ENCODE results near the gene B4GALT6. TPM values are rescaled to one million over a fixed set of nuclear protein-coding genes. Genes with fewer than 3 reads are reported as not detected.

The B4GALT6 gene
- total RNA-seq, 1 experiment from 2014 or later: 3.8 TPM

GRCh38 chr18:31595121-31595771 lies 89.1 kb downstream of the B4GALT6 start:
- DNase-seq (ENCODE audit: low read depth): peak; percentile 19

- no peak for DNase-seq (ENCODE audit: low read depth)
Measured at GRCh38 chr18:31592506-31593157, 91.7 kb downstream of the B4GALT6 start.

- DNase-seq (ENCODE audit: low read depth): no peak
Measured at GRCh38 chr18:31591628-31592027, 92.8 kb downstream of the B4GALT6 start, which contains the start of gene TTR. Gene TTR (plus strand): TSS chr18:31591877. CDS start chr18:31591903, 26 bp downstream.

GRCh38 chr18:31591113-31591512 lies 93.3 kb downstream of the B4GALT6 start:
- DNase-seq (ENCODE audit: low read depth): no peak

- no peak for DNase-seq (ENCODE audit: low read depth)
Measured at GRCh38 chr18:31590570-31590969, 93.8 kb downstream of the B4GALT6 start.

- no peak for DNase-seq (ENCODE audit: low read depth)
Measured at GRCh38 chr18:31587529-31587928, 96.9 kb downstream of the B4GALT6 start.

- DNase-seq (ENCODE audit: low read depth): no peak
Measured at GRCh38 chr18:31586616-31587015, 97.8 kb downstream of the B4GALT6 start.

- no peak for DNase-seq (ENCODE audit: low read depth)
Measured at GRCh38 chr18:31585991-31586390, 98.4 kb downstream of the B4GALT6 start.

GRCh38 chr18:31583185-31583854 lies 101.1 kb downstream of the B4GALT6 start:
- DNase-seq (ENCODE audit: low read depth): no peak

GRCh38 chr18:31581498-31582197 lies 102.7 kb downstream of the B4GALT6 start:
- DNase-seq (ENCODE audit: low read depth): peak; percentile 27

- DNase-seq (ENCODE audit: low read depth): no peak
Measured at GRCh38 chr18:31579375-31579774, 105.0 kb downstream of the B4GALT6 start.

GRCh38 chr18:31578126-31578525 lies 106.3 kb downstream of the B4GALT6 start:
- DNase-seq (ENCODE audit: low read depth): no peak

GRCh38 chr18:31577195-31577594 lies 107.2 kb downstream of the B4GALT6 start:
- DNase-seq (ENCODE audit: low read depth): no peak

- DNase-seq (ENCODE audit: low read depth): no peak
Measured at GRCh38 chr18:31576670-31577069, 107.7 kb downstream of the B4GALT6 start.

GRCh38 chr18:31575515-31576257 lies 108.7 kb downstream of the B4GALT6 start:
- no peak for DNase-seq (ENCODE audit: low read depth)

GRCh38 chr18:31574359-31574758 lies 110.0 kb downstream of the B4GALT6 start:
- no peak for DNase-seq (ENCODE audit: low read depth)

Other genes with a start within 250 kb of the B4GALT6 start
- gene DSG3, start 236.8 kb downstream of the B4GALT6 start, total RNA-seq (2014; rRNA removed; shearing (Covaris generic)): not detected in 2 replicates
- gene DSG2, start 186.4 kb downstream of the B4GALT6 start, total RNA-seq (2014; rRNA removed; shearing (Covaris generic)): 0.34 TPM in 1 of 2 replicates, not detected in the other
- not detected in 2 replicates for gene TTR, start 92.7 kb downstream of the B4GALT6 start, total RNA-seq (2014; rRNA removed; shearing (Covaris generic))
- not detected in 2 replicates for gene SLC25A52, start 76.3 kb upstream of the B4GALT6 start, total RNA-seq (2014; rRNA removed; shearing (Covaris generic))

All from M059J (cell line).